CD4-positive, CD25-positive, alpha-beta regulatory T cell (primary cell): ENCODE results near the gene ATP8B2. TPM values are rescaled to one million over a fixed set of nuclear protein-coding genes. Genes with fewer than 3 reads are reported as not detected.

Experiments
- ATAC-seq, 2 donors: fragments of 150-1000 bp; cut with Tn5 transposase; one replicate each; pipeline ENCODE4 v1.10.0; 2021; ENCODE audit warnings: low read depth in 2 of 2, moderate number of reproducible peaks in 2 of 2, moderate library complexity in 1 of 2
- DNase-seq, 3 donors: peaks; one replicate each; pipeline versions ENCODE4 v3.0.0 to v3.0.0-alpha.2; 2012 to 2022; ENCODE audit warnings: mixed read lengths in 1 of 3
- H3K27ac ChIP-seq: one replicate; pipeline ENCODE4 v1.7.0; 2013; ENCODE audit warnings: mild to moderate bottlenecking, low read length; ENCODE audit not compliant: insufficient read depth, poor library complexity, severe bottlenecking
- H3K27me3 ChIP-seq: one replicate; pipeline ENCODE4 v1.7.0; 2013; ENCODE audit warnings: low read length; ENCODE audit not compliant: control insufficient read depth, insufficient read depth
- H3K36me3 ChIP-seq: one replicate; pipeline ENCODE4 v1.7.0; 2013; ENCODE audit warnings: mild to moderate bottlenecking, low read length, moderate library complexity; ENCODE audit not compliant: control insufficient read depth, insufficient read depth
- H3K4me1 ChIP-seq: 2 replicates; pipeline ENCODE4 v1.7.0; 2013; ENCODE audit warnings: mild to moderate bottlenecking, low read length; ENCODE audit not compliant: insufficient read depth, control insufficient read depth, poor library complexity, severe bottlenecking
- H3K4me3 ChIP-seq: one replicate; pipeline ENCODE4 v1.7.0; 2013; ENCODE audit warnings: low read depth, mild to moderate bottlenecking, low read length, moderate library complexity
- H3K9me3 ChIP-seq, 2 experiments: 1 replicate in 1 of 2; 2 replicates in 1 of 2; pipeline ENCODE4 v1.7.0; 2013; ENCODE audit warnings: low read length in 2 of 2, mild to moderate bottlenecking in 1 of 2, moderate library complexity in 1 of 2; ENCODE audit not compliant: control insufficient read depth in 2 of 2
- H3K27ac Mint-ChIP-seq, 3 donors: one replicate each; pipeline ENCODE4 v1.8.0; 2020 to 2022; ENCODE audit warnings: mild to moderate bottlenecking in 3 of 3, mixed read lengths in 3 of 3, moderate library complexity in 2 of 3
- H3K27me3 Mint-ChIP-seq: one replicate; pipeline ENCODE4 v1.8.0; 2022; ENCODE audit warnings: mild to moderate bottlenecking, mixed read lengths
- H3K36me3 Mint-ChIP-seq: one replicate; pipeline ENCODE4 v1.8.0; 2020; ENCODE audit warnings: mixed read lengths
- H3K4me1 Mint-ChIP-seq, 4 donors: one replicate each; pipeline ENCODE4 v1.8.0; 2020 to 2022; ENCODE audit warnings: mixed read lengths in 4 of 4, mild to moderate bottlenecking in 1 of 4
- H3K4me3 Mint-ChIP-seq, 4 donors: one replicate each; pipeline ENCODE4 v1.8.0; 2020 to 2022; ENCODE audit warnings: mild to moderate bottlenecking in 4 of 4, mixed read lengths in 4 of 4, moderate library complexity in 3 of 4
- H3K9me3 Mint-ChIP-seq, 7 donors: one replicate each; pipeline ENCODE4 v1.8.0; 2020 to 2022; ENCODE audit warnings: mixed read lengths in 7 of 7, mild to moderate bottlenecking in 3 of 7, moderate library complexity in 2 of 7
- polyA plus RNA-seq, 4 donors: library from polyadenylated mRNA; unstranded; fragments of 300-500 nt; fragmentation: Illumina TruSeq; gene quantifications; one replicate each; pipeline ENCODE4 v1.2.3, GENCODE V29; 2021
- total RNA-seq: library from RNA; stranded (reverse); gene quantifications from one replicate; pipeline ENCODE4 v1.2.3, GENCODE V29; 2022

The ATP8B2 gene
- total and polyA plus RNA-seq, 5 donors from 2014 or later, result 76.0 to 267 (median 118) TPM

- H3K9me3 ChIP-seq, result no peaks in the 10 kb centered on the region
- H3K4me1 ChIP-seq, result peaks cover 66% of the 10 kb centered on the region
- no peak for DNase-seq
- Mint-ChIP-seq H3K4me1 (peaks cover 6 to 72% (median 39%) of the 10 kb centered on the region in 4 donors), H3K4me3 (peak overlapping the region; percentile 68 to 92 (median 78)), H3K9me3 (no peaks in the 10 kb centered on the region), H3K36me3 (peaks cover 22% of the 10 kb centered on the region), H3K27ac (peak overlapping the region in 2 of 3 donors; percentile 44 to 84), H3K27me3 (no peaks in the 10 kb centered on the region)
- no peaks in the 10 kb centered on the region for H3K27me3 ChIP-seq
- H3K36me3 ChIP-seq, result peaks cover 36% of the 10 kb centered on the region
- no peak for ATAC-seq
- H3K27ac ChIP-seq, result peak overlapping the region; percentile 72
- H3K4me3 ChIP-seq, result no peak overlapping the region
Measured at GRCh38 chr1:154351363-154352068, 26.2 kb downstream of the ATP8B2 start.

DNA sequence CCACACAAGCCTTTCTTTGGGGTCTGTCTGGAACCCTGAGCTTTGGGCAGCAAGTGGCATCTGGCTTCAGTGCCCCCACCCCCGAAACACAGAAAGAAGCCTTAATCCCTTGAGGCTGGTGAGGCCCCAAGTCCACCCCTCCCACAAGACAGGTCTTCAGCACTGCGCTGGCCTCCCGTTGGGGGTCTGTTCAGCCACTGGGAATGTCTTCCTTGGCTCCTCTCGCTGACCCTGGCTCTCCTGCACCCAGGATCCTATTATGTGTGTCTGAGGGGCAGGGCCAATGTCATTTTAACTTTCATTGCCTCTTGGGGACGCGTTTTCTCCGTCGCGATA is 26.9 kb downstream of the ATP8B2 start:
- H3K9me3 ChIP-seq, result no peaks in the 10 kb centered on the region
- peaks cover 59% of the 10 kb centered on the region for H3K4me1 ChIP-seq
- H3K36me3 ChIP-seq, result peaks cover 30% of the 10 kb centered on the region
- ATAC-seq (peak in 1 of 2 donors; percentile 15), DNase-seq (no peak)
- peak overlapping the region; percentile 89 to 96 (median 94) for H3K4me3 Mint-ChIP-seq
- H3K4me1 Mint-ChIP-seq, result peaks cover 6 to 70% (median 37%) of the 10 kb centered on the region in 4 donors
- H3K27ac Mint-ChIP-seq, result peak overlapping the region; percentile 45 to 95 (median 87)
- H3K27me3 Mint-ChIP-seq, result no peaks in the 10 kb centered on the region
- H3K36me3 Mint-ChIP-seq, result peaks cover 19% of the 10 kb centered on the region
- H3K9me3 Mint-ChIP-seq, result no peaks in the 10 kb centered on the region
- peak overlapping the region; percentile 72 for H3K27ac ChIP-seq
- peak overlapping the region; percentile 82 for H3K4me3 ChIP-seq
- H3K27me3 ChIP-seq, result no peaks in the 10 kb centered on the region

GRCh38 chr1:154352581-154353459 is 27.5 kb downstream of the ATP8B2 start:
- Mint-ChIP-seq H3K4me1 (peaks cover 6 to 64% (median 35%) of the 10 kb centered on the region in 4 donors), H3K9me3 (no peaks in the 10 kb centered on the region), H3K27ac (peak overlapping the region; percentile 87 to 96 (median 95)), H3K4me3 (peak overlapping the region; percentile 89 to 96 (median 94)), H3K27me3 (no peaks in the 10 kb centered on the region), H3K36me3 (peaks cover 15% of the 10 kb centered on the region)
- Histone ChIP-seq H3K27me3 (no peaks in the 10 kb centered on the region), H3K9me3 (no peaks in the 10 kb centered on the region), H3K27ac (peak overlapping the region; percentile 72), H3K4me3 (peak overlapping the region; percentile 82), H3K4me1 (peaks cover 55% of the 10 kb centered on the region), H3K36me3 (peaks cover 26% of the 10 kb centered on the region)
- ATAC-seq (peak; percentile 54 to 64), DNase-seq (peak; percentile 26 to 68 (median 32))

DNA sequence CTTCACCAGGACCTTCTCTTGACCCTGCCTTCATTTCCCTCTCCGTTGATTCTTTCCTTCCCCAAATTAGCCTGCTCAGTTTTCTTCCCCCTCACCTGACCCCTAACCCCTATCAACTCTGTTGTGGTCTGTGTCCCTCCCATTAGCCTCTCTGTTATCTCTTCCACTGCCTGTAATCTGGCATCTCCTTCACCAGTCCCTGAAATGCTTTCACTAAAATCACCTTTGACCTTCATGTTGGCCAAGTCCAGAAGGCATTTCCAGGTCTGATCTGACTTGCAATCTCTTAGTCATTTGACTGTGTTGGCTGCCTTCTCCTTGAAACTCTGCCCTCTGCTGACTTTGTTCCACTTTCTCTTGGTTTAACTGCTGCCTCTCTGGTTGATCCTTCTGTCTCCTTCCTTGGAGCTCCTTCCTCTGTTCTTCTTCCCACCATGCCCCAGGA is 28.2 kb downstream of the ATP8B2 start:
- Mint-ChIP-seq H3K27ac (peak overlapping the region; percentile 87 to 96 (median 95)), H3K9me3 (no peaks in the 10 kb centered on the region), H3K4me3 (peak overlapping the region; percentile 72 to 96 (median 90)), H3K4me1 (peaks cover 6 to 57% (median 31%) of the 10 kb centered on the region in 4 donors), H3K36me3 (peaks cover 8% of the 10 kb centered on the region), H3K27me3 (no peaks in the 10 kb centered on the region)
- peak in 2 of 3 donors; percentile 24 to 68 for DNase-seq
- H3K36me3 ChIP-seq, result peaks cover 19% of the 10 kb centered on the region
- peak overlapping the region; percentile 82 for H3K4me3 ChIP-seq
- no peaks in the 10 kb centered on the region for H3K9me3 ChIP-seq
- peak; percentile 50 to 60 for ATAC-seq
- no peaks in the 10 kb centered on the region for H3K27me3 ChIP-seq
- H3K4me1 ChIP-seq, result peaks cover 48% of the 10 kb centered on the region
- peak overlapping the region; percentile 72 for H3K27ac ChIP-seq

- no peaks in the 10 kb centered on the region for H3K9me3 Mint-ChIP-seq
- peak overlapping the region; percentile 72 for H3K27ac ChIP-seq
- H3K9me3 ChIP-seq, result no peaks in the 10 kb centered on the region
- no peak overlapping the region for H3K4me3 ChIP-seq
- peaks cover 6 to 53% (median 29%) of the 10 kb centered on the region in 4 donors for H3K4me1 Mint-ChIP-seq
- peaks cover 14% of the 10 kb centered on the region for H3K36me3 ChIP-seq
- DNase-seq (no peak), ATAC-seq (no peak)
- H3K27ac Mint-ChIP-seq, result peak overlapping the region; percentile 87 to 96 (median 95)
- H3K4me3 Mint-ChIP-seq, result peak overlapping the region; percentile 72 to 96 (median 90)
- no peaks in the 10 kb centered on the region for H3K27me3 ChIP-seq
- peaks cover 45% of the 10 kb centered on the region for H3K4me1 ChIP-seq
- peaks cover 4% of the 10 kb centered on the region for H3K36me3 Mint-ChIP-seq
- H3K27me3 Mint-ChIP-seq, result no peaks in the 10 kb centered on the region
Measured at GRCh38 chr1:154353966-154354365, 28.6 kb downstream of the ATP8B2 start.

DNA sequence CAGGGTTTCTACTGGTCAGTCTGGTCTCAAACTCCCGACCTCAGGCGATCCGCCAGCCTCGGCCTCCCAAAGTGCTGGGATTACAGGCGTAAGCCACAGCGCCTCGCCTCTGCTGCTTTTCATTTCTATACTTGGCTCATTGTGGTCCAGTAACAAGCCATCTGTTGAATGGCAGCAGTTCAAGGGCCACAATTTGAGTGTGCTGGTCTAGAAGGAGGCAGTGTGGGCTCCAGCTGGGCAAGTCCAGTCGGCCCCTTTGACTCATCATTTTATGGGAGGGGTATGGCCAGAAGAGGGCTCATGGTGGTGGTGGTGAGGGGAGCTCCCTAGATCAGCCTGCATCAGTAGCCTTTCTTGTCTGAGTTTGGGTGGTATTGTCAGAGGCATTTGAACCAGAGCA is 33.2 kb downstream of the ATP8B2 start:
- Histone ChIP-seq H3K27ac (no peak overlapping the region), H3K4me1 (peaks cover 5% of the 10 kb centered on the region), H3K27me3 (no peaks in the 10 kb centered on the region), H3K36me3 (no peaks in the 10 kb centered on the region), H3K4me3 (no peak overlapping the region), H3K9me3 (no peaks in the 10 kb centered on the region)
- Mint-ChIP-seq H3K4me1 (peaks cover 0 to 16% (median 12%) of the 10 kb centered on the region in 4 donors), H3K27ac (no peak overlapping the region), H3K4me3 (no peak overlapping the region), H3K36me3 (no peaks in the 10 kb centered on the region), H3K9me3 (no peaks in the 10 kb centered on the region), H3K27me3 (no peaks in the 10 kb centered on the region)
- ATAC-seq (no peak), DNase-seq (no peak)

GRCh38 chr1:154360288-154360687 is 35.0 kb downstream of the ATP8B2 start:
- Histone ChIP-seq H3K36me3 (no peaks in the 10 kb centered on the region), H3K4me1 (no peaks in the 10 kb centered on the region), H3K4me3 (no peak overlapping the region), H3K9me3 (no peaks in the 10 kb centered on the region), H3K27ac (no peak overlapping the region), H3K27me3 (no peaks in the 10 kb centered on the region)
- H3K4me3 Mint-ChIP-seq, result no peak overlapping the region
- H3K4me1 Mint-ChIP-seq, result peaks cover 0 to 8% (median 0%) of the 10 kb centered on the region in 4 donors
- no peaks in the 10 kb centered on the region for H3K36me3 Mint-ChIP-seq
- H3K9me3 Mint-ChIP-seq, result no peaks in the 10 kb centered on the region
- ATAC-seq (no peak), DNase-seq (no peak)
- H3K27me3 Mint-ChIP-seq, result no peaks in the 10 kb centered on the region
- H3K27ac Mint-ChIP-seq, result no peak overlapping the region
